Measurements from ENCODE around the gene EFNB2.

EFNB2 gene

GRCh38 chr13:106499113-106499512 lies 36.3 kb downstream of the EFNB2 start:
- Histone ChIP-seq H3K27ac (ENCODE audit: low read depth, low read length) (peak overlapping the region; percentile 96), H3K4me1 (ENCODE audit: control insufficient read depth, low read length) (peaks cover 69% of the 10 kb centered on the region), H3K9me2 (replicated peaks; ENCODE audit: control insufficient read depth, low read length) (no peaks in the 10 kb centered on the region), H4K20me1 (ENCODE audit: control insufficient read depth, insufficient read depth, low read depth, low read length) (no peaks in the 10 kb centered on the region), H3K36me3 (ENCODE audit: control insufficient read depth, low read length) (no peaks in the 10 kb centered on the region), H3K4me2 (ENCODE audit: low read length) (peak overlapping the region; percentile 95), H3K79me2 (ENCODE audit: control insufficient read depth, low read length) (no peaks in the 10 kb centered on the region; the same call in 1 of the 2 replicates), H3K27me3 (ENCODE audit: control insufficient read depth, low read length) (no peaks in the 10 kb centered on the region), H3K9me3 (ENCODE audit: control insufficient read depth, insufficient read depth, low read length) (no peaks in the 10 kb centered on the region), H3F3A (ENCODE audit: control insufficient read depth, insufficient read depth) (peaks cover 29% of the 10 kb centered on the region), H3K4me3 (ENCODE audit: low read length) (peak overlapping the region; percentile 65)
- TF ChIP-seq EZH2phosphoT487 (IDR thresholded peaks at IDR 0.05; ENCODE audit: borderline replicate concordance, low read length) (no peak), CTCF (IDR thresholded peaks at IDR 0.05; ENCODE audit: low read depth, low read length, poor library complexity, severe bottlenecking) (no peak)

- no peaks in the 10 kb centered on the region for H3K27me3 ChIP-seq (ENCODE audit: control insufficient read depth, low read length)
- H3K4me1 ChIP-seq (ENCODE audit: control insufficient read depth, low read length): peaks cover 75% of the 10 kb centered on the region
- no peaks in the 10 kb centered on the region for H4K20me1 ChIP-seq (ENCODE audit: control insufficient read depth, insufficient read depth, low read depth, low read length)
- H3K79me2 ChIP-seq (ENCODE audit: control insufficient read depth, low read length): no peaks in the 10 kb centered on the region; the same call in 1 of the 2 replicates
- no peaks in the 10 kb centered on the region for H3K9me2 ChIP-seq (replicated peaks; ENCODE audit: control insufficient read depth, low read length)
- peak overlapping the region; percentile 65 for H3K4me3 ChIP-seq (ENCODE audit: low read length)
- H3F3A ChIP-seq (ENCODE audit: control insufficient read depth, insufficient read depth): peaks cover 31% of the 10 kb centered on the region
- H3K9me3 ChIP-seq (ENCODE audit: control insufficient read depth, insufficient read depth, low read length): no peaks in the 10 kb centered on the region
- H3K36me3 ChIP-seq (ENCODE audit: control insufficient read depth, low read length): no peaks in the 10 kb centered on the region
- TF ChIP-seq CTCF (IDR thresholded peaks at IDR 0.05; ENCODE audit: low read depth, low read length, poor library complexity, severe bottlenecking) (no peak), EZH2phosphoT487 (IDR thresholded peaks at IDR 0.05; ENCODE audit: borderline replicate concordance, low read length) (no peak)
- peak overlapping the region; percentile 95 for H3K4me2 ChIP-seq (ENCODE audit: low read length)
- peak overlapping the region; percentile 96 for H3K27ac ChIP-seq (ENCODE audit: low read depth, low read length)
These were observed 36.9 kb downstream of the EFNB2 start for GRCh38 chr13:106498571-106498970.

DNA sequence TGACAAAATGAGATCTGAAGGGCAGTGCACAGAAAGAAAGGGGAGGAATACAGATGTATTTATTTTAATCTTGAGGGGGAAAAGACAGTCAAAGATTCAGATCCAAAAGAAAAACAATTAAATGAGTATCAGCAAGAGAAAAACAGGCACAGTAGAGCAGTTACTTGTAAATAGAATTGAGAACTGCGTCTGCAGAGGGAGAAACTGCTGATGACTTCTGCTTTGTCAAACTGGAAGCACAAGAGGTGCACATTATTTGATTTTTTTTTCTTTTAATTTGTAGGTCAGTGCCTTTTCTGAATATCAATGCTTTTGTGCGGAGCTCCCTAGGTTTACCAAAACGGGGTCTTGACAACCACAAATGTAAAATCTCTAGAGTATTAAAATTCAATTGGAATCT lies 37.3 kb downstream of the EFNB2 start:
- peak overlapping the region; percentile 95 for H3K4me2 ChIP-seq (ENCODE audit: low read length)
- TF ChIP-seq EZH2phosphoT487 (IDR thresholded peaks at IDR 0.05; ENCODE audit: borderline replicate concordance, low read length): no peak
- no peak for TF ChIP-seq CTCF (IDR thresholded peaks at IDR 0.05; ENCODE audit: low read depth, low read length, poor library complexity, severe bottlenecking)
- no peaks in the 10 kb centered on the region for H4K20me1 ChIP-seq (ENCODE audit: control insufficient read depth, insufficient read depth, low read depth, low read length)
- H3K9me2 ChIP-seq (replicated peaks; ENCODE audit: control insufficient read depth, low read length): no peaks in the 10 kb centered on the region
- H3K36me3 ChIP-seq (ENCODE audit: control insufficient read depth, low read length): peaks cover under 1% of the 10 kb centered on the region; the same call in 1 of the 2 replicates
- H3K4me3 ChIP-seq (ENCODE audit: low read length): peak overlapping the region; percentile 65
- H3K27ac ChIP-seq (ENCODE audit: low read depth, low read length): peak overlapping the region; percentile 96
- H3F3A ChIP-seq (ENCODE audit: control insufficient read depth, insufficient read depth): peaks cover 31% of the 10 kb centered on the region
- no peaks in the 10 kb centered on the region for H3K9me3 ChIP-seq (ENCODE audit: control insufficient read depth, insufficient read depth, low read length)
- H3K79me2 ChIP-seq (ENCODE audit: control insufficient read depth, low read length): no peaks in the 10 kb centered on the region; the same call in 1 of the 2 replicates
- no peaks in the 10 kb centered on the region for H3K27me3 ChIP-seq (ENCODE audit: control insufficient read depth, low read length)
- peaks cover 79% of the 10 kb centered on the region for H3K4me1 ChIP-seq (ENCODE audit: control insufficient read depth, low read length)
